K562 (cell line): ENCODE measurements around the gene LMX1B. TPM values are rescaled to one million over a fixed set of nuclear protein-coding genes. Genes with fewer than 3 reads are reported as not detected.

Experiments
- ATAC-seq: fragments of 200-7000 bp; cut with Tn5 transposase; 3 replicates; pipeline ENCODE4 v1.9.1; 2020; ENCODE audit warnings: moderate library complexity
- BruUV-seq: library from RNA; stranded (reverse); fragments of 400-500 nt; replicated peaks from 2 replicates; lab custom pipeline; 2021; lab: Mats Ljungman, UMichigan
- CTCF ChIA-PET: fragments of 300-600 bp; formaldehyde crosslinking; extraction: SDS; loops from one replicate; lab custom pipeline; 2021; ENCODE audit warnings: low intra/inter-chr PET ratio; lab: Yijun Ruan, JAX
- POLR2A ChIA-PET: fragments of 300-600, 350-650 bp; sonication (Branson Sonifier 250); formaldehyde crosslinking; extraction: SDS; loops from one replicate; lab custom pipeline; 2021; ENCODE audit warnings: antibody characterized with exemption, inconsistent platforms; lab: Yijun Ruan, JAX
- DNase-seq, 4 experiments: peaks; one replicate each; pipeline versions ENCODE4 v3.0.0 to v3.0.0-alpha.2; 2011 to 2018; ENCODE audit warnings: low spot score in 3 of 4, mixed read lengths in 3 of 4; ENCODE audit errors: extremely low read depth in 1 of 4
- FAIRE-seq: peaks from 2 replicates; lab custom pipeline; 2011; peaks lifted over from hg19 to GRCh38; lab: Jason Lieb, UNC
- H2AFZ ChIP-seq: 2 replicates; pipeline ENCODE4 v1.6.0; 2011; ENCODE audit warnings: low read depth, low read length, control low read depth, inconsistent platforms
- H3K27ac ChIP-seq: fragments of 200-600 bp; 3 replicates; pipeline ENCODE4 v1.8.0; 2011; ENCODE audit warnings: low read depth, mild to moderate bottlenecking, control low read depth, inconsistent platforms, low read length, moderate library complexity, mixed read lengths; ENCODE audit errors: extremely low read depth
- H3K27me3 ChIP-seq, 2 experiments: fragments of 300-600 bp in 1 of 2; 2 replicates in 1 of 2; 3 replicates in 1 of 2; pipeline versions ENCODE4 v1.6.0 to v1.8.0; 2011; ENCODE audit warnings: inconsistent platforms in 2 of 2, low read length in 2 of 2, mild to moderate bottlenecking in 1 of 2, mixed read lengths in 1 of 2, moderate library complexity in 1 of 2; ENCODE audit not compliant: control insufficient read depth in 2 of 2, insufficient read depth in 2 of 2
- H3K36me3 ChIP-seq: fragments of 300-600 bp; 3 replicates; pipeline ENCODE4 v1.8.0; 2011; ENCODE audit warnings: mild to moderate bottlenecking, low read length, inconsistent platforms; ENCODE audit not compliant: control insufficient read depth, insufficient read depth
- H3K4me1 ChIP-seq, 2 experiments: fragments of 200-600 bp in 1 of 2; replicated peaks in 1 of 2; 2 replicates in 1 of 2; 3 replicates in 1 of 2; pipeline versions ENCODE4 v1.5.1 to v1.8.0; 2011; ENCODE audit warnings: inconsistent platforms in 2 of 2, low read length in 2 of 2, mild to moderate bottlenecking in 1 of 2, mixed read lengths in 1 of 2, moderate library complexity in 1 of 2; ENCODE audit not compliant: control insufficient read depth in 2 of 2, insufficient read depth in 2 of 2
- H3K4me2 ChIP-seq: 2 replicates; pipeline ENCODE4 v1.6.1; 2011; ENCODE audit warnings: low read length, control low read depth, inconsistent platforms, mixed read lengths; ENCODE audit not compliant: insufficient read depth
- H3K4me3 ChIP-seq: fragments of 200-600 bp; sonication (generic), shearing (Covaris generic); 2 replicates; pipeline ENCODE4 v1.5.1; 2016; ENCODE audit warnings: control low read depth, inconsistent platforms
- H3K79me2 ChIP-seq: fragments of 200-600 bp; 3 replicates; pipeline ENCODE4 v1.8.0; 2011; ENCODE audit warnings: low read length, inconsistent platforms; ENCODE audit not compliant: control insufficient read depth, insufficient read depth
- H3K9ac ChIP-seq, 2 experiments: 2 replicates each; pipeline versions ENCODE4 v1.6.0 to v1.6.1; 2011; ENCODE audit warnings: low read depth in 2 of 2, low read length in 2 of 2, control low read depth in 1 of 2, inconsistent platforms in 1 of 2, mild to moderate bottlenecking in 1 of 2, mixed read lengths in 1 of 2; ENCODE audit not compliant: insufficient read depth in 1 of 2
- H3K9me1 ChIP-seq: one replicate; pipeline ENCODE4 v1.6.0; 2011; ENCODE audit warnings: inconsistent platforms, mild to moderate bottlenecking, low read length, moderate library complexity; ENCODE audit not compliant: control insufficient read depth, insufficient read depth
- H3K9me3 ChIP-seq: replicated peaks from 2 replicates; pipeline ENCODE4 v1.5.1; 2011; ENCODE audit warnings: low read depth, low read length, inconsistent platforms; ENCODE audit not compliant: control insufficient read depth, insufficient read depth
- H4K20me1 ChIP-seq: replicated peaks from 2 replicates; pipeline ENCODE4 v1.6.1; 2011; ENCODE audit warnings: low read length, inconsistent platforms, mixed read lengths; ENCODE audit not compliant: control insufficient read depth, insufficient read depth
- BHLHE40 ChIP-seq: IDR thresholded peaks from 2 replicates; pipeline ENCODE4 v1.6.1; 2011; ENCODE audit warnings: low read length, improper control_type of control experiment
- ETS2 ChIP-seq: IDR thresholded peaks from 2 replicates; pipeline ENCODE4 v1.6.1; 2016; ENCODE audit warnings: borderline replicate concordance, missing genetic modification characterization, mild to moderate bottlenecking, moderate library complexity, missing compliant biosample characterization; ENCODE audit not compliant: poor library complexity, severe bottlenecking
- FOXJ2 ChIP-seq: fragments of 200-800 bp; sonication (Bioruptor generic); IDR thresholded peaks from 2 replicates; pipeline ENCODE4 v1.6.1; 2016; ENCODE audit warnings: missing genetic modification characterization, missing compliant biosample characterization
- FUS ChIP-seq: fragments of 200-400 bp; formaldehyde crosslinking; optimal IDR thresholded peaks from 2 replicates; pipeline ENCODE3; 2017; ENCODE audit warnings: low read depth, low read length
- GABPB2 ChIP-seq: fragments of 250-450 bp; sonication (Bioruptor Pico); conservative IDR thresholded peaks from 2 replicates; pipeline ENCODE4 v1.5.1; 2021; ENCODE audit warnings: mild to moderate bottlenecking
- KDM5B ChIP-seq: fragments of 200-600 bp; sonication (generic); IDR thresholded peaks from 2 replicates; pipeline ENCODE4 v1.6.1; 2012; ENCODE audit warnings: low read depth, mild to moderate bottlenecking, moderate library complexity, low read length, control low read depth, inconsistent platforms; ENCODE audit not compliant: insufficient replicate concordance
- MCM5 ChIP-seq: fragments of 450-650 bp; IDR thresholded peaks from 2 replicates; pipeline ENCODE4 v1.6.1; 2016; ENCODE audit warnings: low read depth
- NCOA2 ChIP-seq, 2 experiments: fragments of 450-650 bp; IDR thresholded peaks; 2 replicates each; pipeline ENCODE4 v1.6.1; 2018; ENCODE audit warnings: mild to moderate bottlenecking in 2 of 2, moderate library complexity in 1 of 2; ENCODE audit not compliant: partially characterized antibody in 2 of 2
- NONO ChIP-seq, 2 experiments: fragments of 200-400 bp in 1 of 2; fragments of 450-650 bp in 1 of 2; formaldehyde crosslinking in 1 of 2; IDR thresholded peaks; 2 replicates each; pipeline ENCODE4 v1.6.1; 2017; ENCODE audit warnings: low read depth in 2 of 2, mild to moderate bottlenecking in 2 of 2, moderate library complexity in 2 of 2, low read length in 1 of 2
- TAF15 ChIP-seq: fragments of 200-400 bp; formaldehyde crosslinking; IDR thresholded peaks from 2 replicates; pipeline ENCODE4 v1.6.1; 2017; ENCODE audit warnings: mild to moderate bottlenecking, low read depth, low read length, moderate library complexity
- WHSC1 ChIP-seq: IDR thresholded peaks from one replicate; pipeline ENCODE4 v1.6.1; 2012; ENCODE audit warnings: low read length, control low read depth, inconsistent platforms
- XRCC3 ChIP-seq: fragments of 450-650 bp; IDR thresholded peaks from 2 replicates; pipeline ENCODE4 v1.6.1; 2017; ENCODE audit warnings: mild to moderate bottlenecking, moderate library complexity
- ZEB2 ChIP-seq: fragments of 450-650 bp; IDR thresholded peaks from 2 replicates; pipeline ENCODE4 v1.6.1; 2016
- ZFP36 ChIP-seq: fragments of 150-350 bp; IDR thresholded peaks from 2 replicates; pipeline ENCODE4 v1.6.1; 2018; ENCODE audit warnings: low read length, low read depth; ENCODE audit not compliant: partially characterized antibody
- ZNF143 ChIP-seq: sonication (generic); formaldehyde crosslinking; IDR thresholded peaks from 2 replicates; pipeline ENCODE4 v1.9.0; 2022; ENCODE audit warnings: mild to moderate bottlenecking, missing genetic modification reagents
- ZNF263 ChIP-seq: sonication (generic); formaldehyde crosslinking; IDR thresholded peaks from 2 replicates; pipeline ENCODE4 v1.8.0; 2022; ENCODE audit warnings: mild to moderate bottlenecking, missing genetic modification reagents, borderline replicate concordance
- WGBS: fragments of 100-300 bp; shearing (Covaris generic); methylation state at CpG from one replicate; pipeline ENCODE4 v1.1.6; 2016; ENCODE audit warnings: low coverage, mixed read lengths; ENCODE audit not compliant: insufficient coverage; ENCODE audit errors: missing lambda C conversion rate; 5-methylcytosine and 5-hydroxymethylcytosine counted together
- in situ Hi-C: fragments of 300-500 bp; cut with MboI; formaldehyde crosslinking; loops from 4 replicates; pipeline ENCODE4 v1.15.0; 2018; ENCODE audit warnings: inconsistent platforms, mixed read lengths
- intact Hi-C: fragments of 100-400 bp; cut with micrococcal nuclease; formaldehyde crosslinking; loops from 2 replicates; pipeline ENCODE4 v1.14.2; 2022
- polyA plus RNA-seq, 8 experiments: library from polyadenylated mRNA; depleted of rRNA in 4 of 8; stranded (reverse) in 5 of 8; unstranded in 3 of 8; fragments of >200 nt; fragmentation: Nextera tagmentation in 2 of 8; fragmentation: Illumina TruSeq in 1 of 8; extraction: Ambion mirVana in 2 of 8; extraction: Trizol in 1 of 8; gene quantifications; 2 replicates each; pipeline versions ENCODE4 v1.2.1 to v1.2.3, GENCODE V29; 2011 to 2014; ENCODE audit warnings: inconsistent platforms in 1 of 8, missing spikeins in 1 of 8
- total RNA-seq, 7 experiments: library from RNA; depleted of rRNA in 6 of 7; stranded (reverse); fragments of >200 nt in 6 of 7; fragmentation: Illumina TruSeq in 2 of 7; extraction: Trizol in 2 of 7; gene quantifications; 2 replicates each; pipeline versions ENCODE4 v1.2.1 to v1.2.3, GENCODE V29; 2011 to 2021; ENCODE audit warnings: low replicate concordance in 1 of 7
- TF ChIP-seq, protein P1 (sequence below): sonication (generic); formaldehyde crosslinking; IDR thresholded peaks from 2 replicates; pipeline ENCODE4 v1.8.1; 2023; ENCODE audit warnings: mild to moderate bottlenecking, missing genetic modification reagents, moderate library complexity

The LMX1B gene
- total and polyA plus RNA-seq, 9 of the 15 experiments (the other 6 are each of a cell fraction or from before 2014, with no cell fraction given), result not detected

DNA sequence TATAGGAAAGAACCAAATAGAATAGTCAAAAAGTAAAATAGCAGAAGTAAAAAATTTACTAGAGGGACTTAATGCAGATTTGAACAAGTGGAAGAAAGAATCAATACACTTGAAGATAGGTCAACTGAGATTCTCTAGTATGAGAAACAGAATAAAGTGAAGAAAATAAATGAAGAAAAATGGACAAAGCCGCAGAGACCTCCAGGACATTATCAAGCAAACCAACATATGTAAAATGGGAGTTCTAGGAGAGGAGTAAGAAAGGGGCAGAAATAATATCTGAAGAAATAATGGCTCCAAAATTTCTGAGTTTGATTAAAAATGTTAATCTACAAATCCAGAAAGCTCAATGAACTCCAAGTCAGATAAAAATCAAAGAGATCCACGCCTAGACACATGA is 121.1 kb downstream of the LMX1B start:
- Histone ChIP-seq H2AFZ (no peak overlapping the region), H3K9me3 (0 out of 2 replicates have a peak, but pooled peaks cover 6% of the 10 kb centered on the region), H3K4me3 (no peak overlapping the region), H4K20me1 (no peaks in the 10 kb centered on the region), H3K9ac (no peak overlapping the region), H3K9me1 (no peaks in the 10 kb centered on the region)
- no peak for DNase-seq
- ATAC-seq, result no peak
- BruUV-seq, result no TSS peak
- in situ Hi-C loops, result no loop called here
- 0% methylated on average over 2 of the region's 2 CpGs for WGBS
- TF ChIP-seq FUS (no peak), ZFP36 (no peak), FOXJ2 (tag) (no peak), WHSC1 (no peak), XRCC3 (no peak), ZNF263 (CRISPR knock-in tag) (no peak), TAF15 (no peak), BHLHE40 (no peak), NONO (IDR thresholded peaks at IDR 0.05; ENCODE audit: low read depth in 2 of 2, low read length in 1 of 2) (no peak), ZNF143 (CRISPR knock-in tag) (no peak), ETS2 (tag) (no peak), MCM5 (no peak), GABPB2 (no peak), KDM5B (no peak), ZEB2 (no peak), NCOA2 (IDR thresholded peaks at IDR 0.05; ENCODE audit: partially characterized antibody in 2 of 2) (no peak)
- TF ChIP-seq, protein P1, sequence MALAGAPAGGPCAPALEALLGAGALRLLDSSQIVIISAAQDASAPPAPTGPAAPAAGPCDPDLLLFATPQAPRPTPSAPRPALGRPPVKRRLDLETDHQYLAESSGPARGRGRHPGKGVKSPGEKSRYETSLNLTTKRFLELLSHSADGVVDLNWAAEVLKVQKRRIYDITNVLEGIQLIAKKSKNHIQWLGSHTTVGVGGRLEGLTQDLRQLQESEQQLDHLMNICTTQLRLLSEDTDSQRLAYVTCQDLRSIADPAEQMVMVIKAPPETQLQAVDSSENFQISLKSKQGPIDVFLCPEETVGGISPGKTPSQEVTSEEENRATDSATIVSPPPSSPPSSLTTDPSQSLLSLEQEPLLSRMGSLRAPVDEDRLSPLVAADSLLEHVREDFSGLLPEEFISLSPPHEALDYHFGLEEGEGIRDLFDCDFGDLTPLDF (CRISPR knock-in tag), result no peak
- TF ChIP-seq, all 486 proteins: peak for 0
- Histone ChIP-seq H3K4me2 (no peak overlapping the region), H3K4me1 (no peaks in the 10 kb centered on the region), H3K79me2 (no peaks in the 10 kb centered on the region), H3K27me3 (peaks cover 0 to 8% of the 10 kb centered on the region in 2 experiments; a peak in 2 of 5 replicates), H3K36me3 (no peaks in the 10 kb centered on the region), H3K27ac (no peak overlapping the region)
- CTCF ChIA-PET, result interaction anchor here (0.5 kb wide), 1 partner anchor 20 kb away, joined by 4 read pairs; no protein-coding TSS in a partner anchor
- POLR2A ChIA-PET, result no interaction called here
- intact Hi-C loops, result no loop called here
- FAIRE-seq, result no peak
